Kidney capillary endothelial cell (primary cell): ENCODE data around the gene WDR83.

Source experiments
- DNase-seq: peaks from one replicate; pipeline ENCODE4 v3.0.0-alpha.2; 2018; ENCODE audit warnings: low spot score

Gene WDR83

DNA sequence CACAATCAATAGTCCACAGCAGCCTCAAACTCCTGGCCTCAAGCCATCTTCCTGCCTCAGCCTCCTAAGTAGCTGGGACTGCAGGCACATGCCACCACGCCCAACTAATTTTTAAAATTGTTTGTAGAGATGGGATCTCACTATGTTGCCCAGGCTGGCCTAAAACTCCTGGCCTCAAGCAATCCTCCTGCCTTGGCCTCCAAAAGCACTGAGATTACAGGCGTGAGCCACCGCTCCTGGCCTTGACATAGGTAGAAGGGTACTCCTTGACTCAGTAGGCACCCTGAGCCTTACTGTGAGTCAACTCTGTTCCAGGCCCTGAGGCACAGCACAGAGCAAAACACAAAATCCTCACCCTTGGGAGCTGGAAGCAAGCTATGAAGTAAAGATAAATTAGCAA, 49.3 kb downstream of the WDR83 start:
- no peak for DNase-seq

DNA sequence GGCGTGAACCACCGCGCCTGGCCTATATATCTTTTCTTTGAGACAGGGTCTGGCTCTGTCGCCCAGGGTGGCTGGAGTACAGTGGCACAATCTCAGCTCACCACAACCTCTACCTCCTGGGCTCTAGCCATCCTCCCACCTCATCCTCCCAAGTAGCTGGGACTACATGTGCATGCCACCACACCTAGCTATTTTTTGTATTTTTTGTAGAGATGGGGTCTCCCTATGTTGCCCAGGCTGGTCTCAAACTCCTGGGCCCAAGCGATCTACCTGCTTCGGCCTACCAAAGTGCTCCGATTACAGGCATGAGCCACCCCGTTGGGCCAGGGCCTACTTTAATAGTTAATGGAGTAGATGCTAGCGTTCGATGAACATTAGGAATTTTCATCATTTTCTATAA, 53.7 kb downstream of the WDR83 start:
- no peak for DNase-seq

GRCh38 chr19:12720851-12721655, 54.4 kb downstream of the WDR83 start:
- DNase-seq = peak; percentile 35

DNA sequence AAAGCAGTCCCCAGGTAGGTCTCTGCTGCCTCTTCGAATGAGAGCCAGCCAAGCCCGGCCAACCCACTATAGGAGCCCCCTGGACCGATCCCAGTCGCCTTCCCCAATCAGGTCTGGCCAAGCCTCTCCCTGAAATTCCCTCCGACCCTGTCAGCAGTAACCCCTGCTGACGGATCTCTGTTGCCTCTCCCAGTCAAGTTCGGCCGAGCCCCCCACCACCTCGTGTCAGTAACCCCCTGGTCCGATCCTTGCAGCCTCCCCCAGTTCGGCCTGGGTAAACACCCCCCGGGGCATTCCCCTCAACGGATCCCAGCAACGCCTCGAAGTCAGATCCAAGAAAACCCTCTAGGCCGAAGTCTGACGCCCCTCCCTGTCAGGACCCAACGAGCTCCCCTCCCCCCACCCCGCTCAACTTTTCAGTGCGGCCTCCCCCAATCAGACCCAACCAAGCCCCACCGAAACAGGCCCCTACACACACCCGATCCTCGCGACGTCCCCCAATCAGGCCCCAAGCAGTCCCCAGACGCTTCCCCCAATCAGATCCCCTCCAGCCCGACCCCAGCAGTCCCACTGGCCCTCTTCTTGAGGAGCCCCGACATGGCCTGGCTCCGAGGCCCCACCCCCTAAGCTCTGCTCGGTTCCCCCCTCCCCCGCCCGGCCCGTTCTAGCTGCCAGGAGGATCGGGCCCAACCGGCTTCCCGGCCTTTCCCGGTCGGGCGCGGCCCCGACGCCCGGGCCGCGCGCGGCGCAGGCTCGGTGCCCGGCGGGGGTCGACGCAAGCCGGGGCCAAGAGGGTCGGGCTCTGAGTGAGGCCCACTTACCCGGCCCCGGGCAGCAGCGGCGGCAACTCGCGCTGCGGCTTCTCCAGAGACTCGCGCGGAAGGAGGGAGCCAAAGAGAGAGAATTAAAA, 55.3 kb downstream of the WDR83 start:
- DNase-seq = peak; percentile 44

GRCh38 chr19:12722566-12723380, 56.2 kb downstream of the WDR83 start:
- peak; percentile 93 for DNase-seq

DNA sequence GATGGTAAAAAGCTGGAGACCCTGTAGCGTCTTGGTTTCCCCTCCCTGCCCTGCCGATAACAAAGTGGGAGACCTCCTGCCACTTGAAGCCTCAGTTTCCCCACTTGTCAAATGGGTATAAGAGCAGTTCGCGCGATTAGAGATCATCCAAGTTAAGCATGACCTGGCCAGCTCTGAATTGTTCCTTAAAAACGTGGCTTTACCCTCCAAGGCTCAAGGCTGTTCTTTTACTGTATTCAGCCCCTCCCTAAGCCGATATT, 56.7 kb downstream of the WDR83 start:
- no peak for DNase-seq

DNA sequence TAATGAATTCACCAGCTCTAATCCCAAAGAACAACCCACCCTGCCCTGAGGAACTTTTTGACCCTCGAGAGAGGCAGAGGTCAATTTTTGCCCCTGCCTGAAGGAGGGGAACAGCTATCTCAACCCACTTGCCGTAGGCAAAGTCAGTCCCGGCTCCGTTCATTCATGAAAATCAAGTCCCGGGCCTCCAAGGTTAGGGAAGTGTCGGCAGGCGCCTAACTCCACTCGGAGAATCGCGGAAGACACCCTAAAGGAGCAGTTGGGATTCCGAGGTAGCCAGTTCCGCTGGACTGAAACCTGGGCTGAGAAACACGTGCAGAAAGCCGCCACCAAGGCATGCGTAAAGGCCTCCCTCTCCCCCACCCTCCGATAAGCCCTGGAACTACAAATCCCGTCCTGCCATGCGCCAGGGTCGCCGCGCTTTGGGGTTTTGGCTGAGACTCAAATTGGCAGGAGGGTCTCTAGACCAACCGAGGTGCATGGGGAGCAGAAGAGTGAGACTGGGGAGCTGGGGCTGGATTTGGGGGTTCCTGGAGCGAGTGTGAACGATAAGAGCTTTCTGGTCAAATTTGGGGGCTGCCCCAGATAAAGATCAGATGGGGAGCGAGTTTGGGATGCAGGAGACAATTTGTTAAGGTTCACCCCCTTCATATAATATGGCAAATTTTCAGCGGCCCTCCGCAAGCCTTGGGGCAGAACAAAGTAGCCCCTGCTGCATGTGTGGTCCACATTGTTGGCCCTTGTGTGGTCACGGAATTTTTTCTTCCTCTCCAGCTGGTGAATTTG, 57.2 kb downstream of the WDR83 start, which contains the start of gene TNPO2:
TSS of gene TNPO2 (minus strand) at position 292 of the 786 bp plus-strand sequence. CDS start 2,955 bp downstream, outside the sequence.
- DNase-seq = peak; percentile 71
